ENCODE measurements around the gene EXO5.
"Not testable (repeated sequence)": the region's sequence is repeated elsewhere in the genome, so short reads cannot be mapped to it uniquely, and the experiment has no call there.

EXO5 gene

GRCh38 chr1:40508375-40509341, at the start of gene EXO5:
Gene EXO5 (plus strand): TSS chr1:40508767. CDS start chr1:40514545, 5,778 bp downstream.
- peak; percentile 87 for DNase-seq

- DNase-seq = no peak
Observed at GRCh38 chr1:40462956-40463590, 45.5 kb upstream of the EXO5 start.

- no peak for DNase-seq
Observed at GRCh38 chr1:40469327-40469726, 39.2 kb upstream of the EXO5 start.

- no peak for DNase-seq
Observed at GRCh38 chr1:40475268-40475667, 33.3 kb upstream of the EXO5 start.

GRCh38 chr1:40476924-40477677, 31.5 kb upstream of the EXO5 start, which contains the start of gene ZFP69:
Gene ZFP69 (plus strand): TSS chr1:40477290. CDS start chr1:40479362, 2,072 bp downstream.
- peak; percentile 67 for DNase-seq

GRCh38 chr1:40477678-40478053, 30.9 kb upstream of the EXO5 start:
- DNase-seq = peak; percentile 33

GRCh38 chr1:40478276-40478675, 30.3 kb upstream of the EXO5 start:
- DNase-seq = no peak

GRCh38 chr1:40479156-40479555, 29.4 kb upstream of the EXO5 start:
- DNase-seq = no peak

GRCh38 chr1:40495315-40495903, 13.2 kb upstream of the EXO5 start:
- no peak for DNase-seq

GRCh38 chr1:40502651-40503050, 5.9 kb upstream of the EXO5 start:
- not testable (repeated sequence) for DNase-seq

GRCh38 chr1:40507973-40508372, 594 bp upstream of the EXO5 start:
- no peak for DNase-seq

GRCh38 chr1:40519517-40519916, 10.9 kb downstream of the EXO5 start:
- DNase-seq = no peak

GRCh38 chr1:40530735-40531380, 22.3 kb downstream of the EXO5 start:
- no peak for DNase-seq

- DNase-seq = peak; percentile 76
Observed at GRCh38 chr1:40531381-40532061, 23.0 kb downstream of the EXO5 start, which contains the start of gene ZNF684. Gene ZNF684 (plus strand): TSS chr1:40531637. CDS start chr1:40533167, 1,530 bp downstream.

GRCh38 chr1:40532062-40532389, 23.5 kb downstream of the EXO5 start:
- DNase-seq = no peak

GRCh38 chr1:40532844-40533424, 24.4 kb downstream of the EXO5 start:
- DNase-seq = no peak

GRCh38 chr1:40534589-40534988, 26.0 kb downstream of the EXO5 start:
- no peak for DNase-seq

GRCh38 chr1:40535732-40536131, 27.2 kb downstream of the EXO5 start:
- no peak for DNase-seq

GRCh38 chr1:40539338-40539737, 30.8 kb downstream of the EXO5 start:
- DNase-seq = no peak

GRCh38 chr1:40546957-40547356, 38.4 kb downstream of the EXO5 start:
- DNase-seq = no peak

GRCh38 chr1:40553017-40553416, 44.5 kb downstream of the EXO5 start:
- DNase-seq = no peak

All from activated CD4-positive, CD25-positive, alpha-beta regulatory T cell treated with anti-CD3 and anti-CD28 coated beads, Interleukin-2, amount 50 U/mL, for 72 hours (primary cell).